Measurements from ENCODE around the gene MYCBP2.

DNA sequence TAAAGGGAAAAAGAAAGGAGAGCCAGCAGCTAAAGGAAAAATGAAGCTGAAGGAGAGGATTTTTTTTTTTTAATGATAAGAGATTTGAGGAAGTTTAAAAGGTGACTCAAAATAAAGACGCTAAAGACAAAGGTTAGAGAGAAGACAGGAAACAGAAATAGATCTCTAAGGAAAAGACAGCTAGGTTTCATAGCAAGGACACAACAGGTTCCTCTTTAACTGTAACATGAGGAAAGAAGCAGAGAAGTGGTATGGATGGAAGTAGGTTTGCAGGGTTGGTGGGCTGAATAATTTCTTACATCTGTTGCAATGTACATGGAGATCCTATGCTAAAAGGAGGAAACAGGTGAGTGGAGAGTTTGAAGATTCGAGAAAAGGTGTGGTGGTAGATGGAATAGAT lies 107.5 kb downstream of the MYCBP2 start:
- TF ChIP-seq, protein P1, sequence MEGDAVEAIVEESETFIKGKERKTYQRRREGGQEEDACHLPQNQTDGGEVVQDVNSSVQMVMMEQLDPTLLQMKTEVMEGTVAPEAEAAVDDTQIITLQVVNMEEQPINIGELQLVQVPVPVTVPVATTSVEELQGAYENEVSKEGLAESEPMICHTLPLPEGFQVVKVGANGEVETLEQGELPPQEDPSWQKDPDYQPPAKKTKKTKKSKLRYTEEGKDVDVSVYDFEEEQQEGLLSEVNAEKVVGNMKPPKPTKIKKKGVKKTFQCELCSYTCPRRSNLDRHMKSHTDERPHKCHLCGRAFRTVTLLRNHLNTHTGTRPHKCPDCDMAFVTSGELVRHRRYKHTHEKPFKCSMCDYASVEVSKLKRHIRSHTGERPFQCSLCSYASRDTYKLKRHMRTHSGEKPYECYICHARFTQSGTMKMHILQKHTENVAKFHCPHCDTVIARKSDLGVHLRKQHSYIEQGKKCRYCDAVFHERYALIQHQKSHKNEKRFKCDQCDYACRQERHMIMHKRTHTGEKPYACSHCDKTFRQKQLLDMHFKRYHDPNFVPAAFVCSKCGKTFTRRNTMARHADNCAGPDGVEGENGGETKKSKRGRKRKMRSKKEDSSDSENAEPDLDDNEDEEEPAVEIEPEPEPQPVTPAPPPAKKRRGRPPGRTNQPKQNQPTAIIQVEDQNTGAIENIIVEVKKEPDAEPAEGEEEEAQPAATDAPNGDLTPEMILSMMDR (IDR thresholded peaks at IDR 0.05; ENCODE audit: low read depth, low read length, missing input control): no peak
- TF ChIP-seq SP1 (IDR thresholded peaks at IDR 0.05): no peak
- TF ChIP-seq, protein P2, sequence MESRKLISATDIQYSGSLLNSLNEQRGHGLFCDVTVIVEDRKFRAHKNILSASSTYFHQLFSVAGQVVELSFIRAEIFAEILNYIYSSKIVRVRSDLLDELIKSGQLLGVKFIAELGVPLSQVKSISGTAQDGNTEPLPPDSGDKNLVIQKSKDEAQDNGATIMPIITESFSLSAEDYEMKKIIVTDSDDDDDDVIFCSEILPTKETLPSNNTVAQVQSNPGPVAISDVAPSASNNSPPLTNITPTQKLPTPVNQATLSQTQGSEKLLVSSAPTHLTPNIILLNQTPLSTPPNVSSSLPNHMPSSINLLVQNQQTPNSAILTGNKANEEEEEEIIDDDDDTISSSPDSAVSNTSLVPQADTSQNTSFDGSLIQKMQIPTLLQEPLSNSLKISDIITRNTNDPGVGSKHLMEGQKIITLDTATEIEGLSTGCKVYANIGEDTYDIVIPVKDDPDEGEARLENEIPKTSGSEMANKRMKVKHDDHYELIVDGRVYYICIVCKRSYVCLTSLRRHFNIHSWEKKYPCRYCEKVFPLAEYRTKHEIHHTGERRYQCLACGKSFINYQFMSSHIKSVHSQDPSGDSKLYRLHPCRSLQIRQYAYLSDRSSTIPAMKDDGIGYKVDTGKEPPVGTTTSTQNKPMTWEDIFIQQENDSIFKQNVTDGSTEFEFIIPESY (IDR thresholded peaks at IDR 0.05): no peak
- TF ChIP-seq, protein P3, sequence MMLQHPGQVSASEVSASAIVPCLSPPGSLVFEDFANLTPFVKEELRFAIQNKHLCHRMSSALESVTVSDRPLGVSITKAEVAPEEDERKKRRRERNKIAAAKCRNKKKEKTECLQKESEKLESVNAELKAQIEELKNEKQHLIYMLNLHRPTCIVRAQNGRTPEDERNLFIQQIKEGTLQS (IDR thresholded peaks at IDR 0.05): no peak
- TF ChIP-seq JUND (IDR thresholded peaks at IDR 0.05): no peak
- TF ChIP-seq, protein P4, sequence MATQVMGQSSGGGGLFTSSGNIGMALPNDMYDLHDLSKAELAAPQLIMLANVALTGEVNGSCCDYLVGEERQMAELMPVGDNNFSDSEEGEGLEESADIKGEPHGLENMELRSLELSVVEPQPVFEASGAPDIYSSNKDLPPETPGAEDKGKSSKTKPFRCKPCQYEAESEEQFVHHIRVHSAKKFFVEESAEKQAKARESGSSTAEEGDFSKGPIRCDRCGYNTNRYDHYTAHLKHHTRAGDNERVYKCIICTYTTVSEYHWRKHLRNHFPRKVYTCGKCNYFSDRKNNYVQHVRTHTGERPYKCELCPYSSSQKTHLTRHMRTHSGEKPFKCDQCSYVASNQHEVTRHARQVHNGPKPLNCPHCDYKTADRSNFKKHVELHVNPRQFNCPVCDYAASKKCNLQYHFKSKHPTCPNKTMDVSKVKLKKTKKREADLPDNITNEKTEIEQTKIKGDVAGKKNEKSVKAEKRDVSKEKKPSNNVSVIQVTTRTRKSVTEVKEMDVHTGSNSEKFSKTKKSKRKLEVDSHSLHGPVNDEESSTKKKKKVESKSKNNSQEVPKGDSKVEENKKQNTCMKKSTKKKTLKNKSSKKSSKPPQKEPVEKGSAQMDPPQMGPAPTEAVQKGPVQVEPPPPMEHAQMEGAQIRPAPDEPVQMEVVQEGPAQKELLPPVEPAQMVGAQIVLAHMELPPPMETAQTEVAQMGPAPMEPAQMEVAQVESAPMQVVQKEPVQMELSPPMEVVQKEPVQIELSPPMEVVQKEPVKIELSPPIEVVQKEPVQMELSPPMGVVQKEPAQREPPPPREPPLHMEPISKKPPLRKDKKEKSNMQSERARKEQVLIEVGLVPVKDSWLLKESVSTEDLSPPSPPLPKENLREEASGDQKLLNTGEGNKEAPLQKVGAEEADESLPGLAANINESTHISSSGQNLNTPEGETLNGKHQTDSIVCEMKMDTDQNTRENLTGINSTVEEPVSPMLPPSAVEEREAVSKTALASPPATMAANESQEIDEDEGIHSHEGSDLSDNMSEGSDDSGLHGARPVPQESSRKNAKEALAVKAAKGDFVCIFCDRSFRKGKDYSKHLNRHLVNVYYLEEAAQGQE (IDR thresholded peaks at IDR 0.05): no peak
- no peak for TF ChIP-seq RAD21 (IDR thresholded peaks at IDR 0.05)
- TF ChIP-seq GABPA (IDR thresholded peaks at IDR 0.05 in 1 of 2, conservative IDR thresholded peaks at IDR 0.05 in 1 of 2): no peak

Measured in liver (tissue), 3 donors.